ENCODE data around the gene SLC9A3. TPM values are rescaled to one million over a fixed set of nuclear protein-coding genes. Genes with fewer than 3 reads are reported as not detected.

SLC9A3 gene
- total RNA-seq, 1 donor, result 1.8 TPM

GRCh38 chr5:469752-470483 is 54.3 kb downstream of the SLC9A3 start:
- Histone ChIP-seq H3K4me3 (ENCODE audit: low read length) (no peak overlapping the region), H3K4me1 (ENCODE audit: insufficient read depth, low read length) (peaks cover 33% of the 10 kb centered on the region), H3K9me3 (ENCODE audit: low read depth, low read length) (no peaks in the 10 kb centered on the region), H3K27me3 (ENCODE audit: insufficient read depth, low read length) (peaks cover 2% of the 10 kb centered on the region)

GRCh38 chr5:468401-468800 is 55.8 kb downstream of the SLC9A3 start:
- Histone ChIP-seq H3K27me3 (ENCODE audit: insufficient read depth, low read length) (no peaks in the 10 kb centered on the region), H3K4me1 (ENCODE audit: insufficient read depth, low read length) (peaks cover 31% of the 10 kb centered on the region), H3K4me3 (ENCODE audit: low read length) (no peak overlapping the region), H3K9me3 (ENCODE audit: low read depth, low read length) (no peaks in the 10 kb centered on the region)

- no peaks in the 10 kb centered on the region for H3K9me3 ChIP-seq (ENCODE audit: low read depth, low read length)
Measured at GRCh38 chr5:466661-467310, 57.5 kb downstream of the SLC9A3 start.

GRCh38 chr5:465591-466403 is 58.5 kb downstream of the SLC9A3 start:
- no peaks in the 10 kb centered on the region for H3K9me3 ChIP-seq (ENCODE audit: low read depth, low read length)
- H3K4me1 ChIP-seq (ENCODE audit: insufficient read depth, low read length), result peaks cover 10% of the 10 kb centered on the region

More at GRCh38 chr5:466661-467310, 57.5 kb downstream of the SLC9A3 start:
- H3K27me3 ChIP-seq (ENCODE audit: insufficient read depth, low read length), result no peaks in the 10 kb centered on the region
- H3K4me3 ChIP-seq (ENCODE audit: low read length), result no peak overlapping the region
- peaks cover 20% of the 10 kb centered on the region for H3K4me1 ChIP-seq (ENCODE audit: insufficient read depth, low read length)

DNA sequence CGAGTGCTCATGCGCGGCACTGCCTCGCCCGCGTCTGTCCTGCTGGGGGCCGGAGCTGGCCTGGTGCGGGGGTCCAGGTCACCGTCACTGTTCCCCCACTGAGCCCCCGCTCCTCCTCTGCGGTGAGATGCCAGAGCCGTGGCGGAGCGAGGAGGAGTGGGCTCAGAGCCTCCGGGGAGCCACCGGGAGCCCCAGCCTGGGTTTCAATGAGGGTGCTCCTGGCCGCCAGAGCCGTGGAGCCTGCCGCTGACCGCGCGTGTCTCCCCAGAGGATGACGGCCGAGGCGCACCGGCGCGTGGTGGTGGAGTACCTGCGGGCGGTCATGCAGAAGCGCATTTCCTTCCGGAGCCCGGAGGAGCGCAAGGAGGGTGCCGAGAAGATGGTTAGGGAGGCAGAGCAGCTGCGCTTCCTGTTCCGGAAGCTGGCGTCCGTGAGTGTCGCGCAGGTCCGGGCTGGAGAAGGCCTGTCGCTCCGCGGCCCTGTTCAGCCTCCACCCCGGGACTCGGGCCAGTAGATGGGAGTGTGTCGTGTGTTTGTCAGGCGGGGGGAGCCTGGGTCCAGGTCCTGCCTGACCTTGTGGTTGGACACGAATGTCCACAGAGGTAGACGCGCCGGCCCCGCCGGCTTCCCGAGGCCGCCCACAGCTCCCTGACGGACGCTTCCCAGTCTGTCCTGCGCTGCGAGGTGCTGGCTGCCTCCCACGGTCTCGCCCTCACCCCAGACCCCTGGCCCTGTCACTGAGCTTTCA is 59.2 kb downstream of the SLC9A3 start:
- Histone ChIP-seq H3K27me3 (ENCODE audit: insufficient read depth, low read length) (no peaks in the 10 kb centered on the region), H3K4me1 (ENCODE audit: insufficient read depth, low read length) (peaks cover 10% of the 10 kb centered on the region), H3K9me3 (ENCODE audit: low read depth, low read length) (no peaks in the 10 kb centered on the region), H3K4me3 (ENCODE audit: low read length) (no peak overlapping the region)

More at GRCh38 chr5:465591-466403, 58.5 kb downstream of the SLC9A3 start:
- Histone ChIP-seq H3K4me3 (ENCODE audit: low read length) (no peak overlapping the region), H3K27me3 (ENCODE audit: insufficient read depth, low read length) (no peaks in the 10 kb centered on the region)

- no peaks in the 10 kb centered on the region for H3K27me3 ChIP-seq (ENCODE audit: insufficient read depth, low read length)
- H3K4me3 ChIP-seq (ENCODE audit: low read length), result no peak overlapping the region
- no peaks in the 10 kb centered on the region for H3K9me3 ChIP-seq (ENCODE audit: low read depth, low read length)
- H3K4me1 ChIP-seq (ENCODE audit: insufficient read depth, low read length), result peaks cover 10% of the 10 kb centered on the region
Measured at GRCh38 chr5:464446-464842, 59.8 kb downstream of the SLC9A3 start.

- Histone ChIP-seq H3K9me3 (ENCODE audit: low read depth, low read length) (no peaks in the 10 kb centered on the region), H3K27me3 (ENCODE audit: insufficient read depth, low read length) (no peaks in the 10 kb centered on the region), H3K4me3 (ENCODE audit: low read length) (no peak overlapping the region), H3K4me1 (ENCODE audit: insufficient read depth, low read length) (peaks cover 10% of the 10 kb centered on the region)
Measured at GRCh38 chr5:463952-464351, 60.3 kb downstream of the SLC9A3 start.

- Histone ChIP-seq H3K9me3 (ENCODE audit: low read depth, low read length) (no peaks in the 10 kb centered on the region), H3K27me3 (ENCODE audit: insufficient read depth, low read length) (no peaks in the 10 kb centered on the region), H3K4me3 (ENCODE audit: low read length) (no peak overlapping the region), H3K4me1 (ENCODE audit: insufficient read depth, low read length) (peaks cover 10% of the 10 kb centered on the region)
Measured at GRCh38 chr5:463301-463700, 60.9 kb downstream of the SLC9A3 start.

GRCh38 chr5:462051-462481 is 62.2 kb downstream of the SLC9A3 start:
- Histone ChIP-seq H3K27me3 (ENCODE audit: insufficient read depth, low read length) (no peaks in the 10 kb centered on the region), H3K4me1 (ENCODE audit: insufficient read depth, low read length) (peaks cover 10% of the 10 kb centered on the region), H3K4me3 (ENCODE audit: low read length) (no peak overlapping the region), H3K9me3 (ENCODE audit: low read depth, low read length) (no peaks in the 10 kb centered on the region)

DNA sequence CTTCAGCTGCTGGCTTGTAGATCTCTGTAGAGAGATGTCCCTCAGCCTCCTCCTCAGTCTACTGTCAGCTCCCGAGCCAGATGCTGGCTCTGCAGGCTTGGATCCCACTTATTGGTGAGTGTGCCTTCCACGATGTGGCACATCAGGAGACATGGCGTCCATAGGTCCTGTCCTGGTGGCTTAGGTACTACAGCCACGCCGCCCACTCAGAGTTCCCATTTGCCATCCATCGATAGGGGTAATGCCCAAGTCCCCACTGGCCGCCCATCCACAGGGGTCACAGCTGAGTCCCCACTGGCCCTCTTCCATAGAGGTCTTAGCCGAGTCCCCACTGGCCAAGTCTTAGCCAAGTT is 64.0 kb downstream of the SLC9A3 start:
- no peak overlapping the region for H3K4me3 ChIP-seq (ENCODE audit: low read length)

GRCh38 chr5:459562-460272 is 64.5 kb downstream of the SLC9A3 start:
- Histone ChIP-seq H3K9me3 (ENCODE audit: low read depth, low read length) (no peaks in the 10 kb centered on the region), H3K27me3 (ENCODE audit: insufficient read depth, low read length) (no peaks in the 10 kb centered on the region), H3K4me1 (ENCODE audit: insufficient read depth, low read length) (peaks cover 6% of the 10 kb centered on the region), H3K4me3 (ENCODE audit: low read length) (no peak overlapping the region)

More for the DNA sequence above, 64.0 kb downstream of the SLC9A3 start:
- Histone ChIP-seq H3K27me3 (ENCODE audit: insufficient read depth, low read length) (no peaks in the 10 kb centered on the region), H3K4me1 (ENCODE audit: insufficient read depth, low read length) (peaks cover 10% of the 10 kb centered on the region), H3K9me3 (ENCODE audit: low read depth, low read length) (no peaks in the 10 kb centered on the region)

GRCh38 chr5:458547-459353 is 65.5 kb downstream of the SLC9A3 start:
- Histone ChIP-seq H3K4me3 (ENCODE audit: low read length) (no peak overlapping the region), H3K4me1 (ENCODE audit: insufficient read depth, low read length) (no peaks in the 10 kb centered on the region), H3K27me3 (ENCODE audit: insufficient read depth, low read length) (no peaks in the 10 kb centered on the region), H3K9me3 (ENCODE audit: low read depth, low read length) (no peaks in the 10 kb centered on the region)

DNA sequence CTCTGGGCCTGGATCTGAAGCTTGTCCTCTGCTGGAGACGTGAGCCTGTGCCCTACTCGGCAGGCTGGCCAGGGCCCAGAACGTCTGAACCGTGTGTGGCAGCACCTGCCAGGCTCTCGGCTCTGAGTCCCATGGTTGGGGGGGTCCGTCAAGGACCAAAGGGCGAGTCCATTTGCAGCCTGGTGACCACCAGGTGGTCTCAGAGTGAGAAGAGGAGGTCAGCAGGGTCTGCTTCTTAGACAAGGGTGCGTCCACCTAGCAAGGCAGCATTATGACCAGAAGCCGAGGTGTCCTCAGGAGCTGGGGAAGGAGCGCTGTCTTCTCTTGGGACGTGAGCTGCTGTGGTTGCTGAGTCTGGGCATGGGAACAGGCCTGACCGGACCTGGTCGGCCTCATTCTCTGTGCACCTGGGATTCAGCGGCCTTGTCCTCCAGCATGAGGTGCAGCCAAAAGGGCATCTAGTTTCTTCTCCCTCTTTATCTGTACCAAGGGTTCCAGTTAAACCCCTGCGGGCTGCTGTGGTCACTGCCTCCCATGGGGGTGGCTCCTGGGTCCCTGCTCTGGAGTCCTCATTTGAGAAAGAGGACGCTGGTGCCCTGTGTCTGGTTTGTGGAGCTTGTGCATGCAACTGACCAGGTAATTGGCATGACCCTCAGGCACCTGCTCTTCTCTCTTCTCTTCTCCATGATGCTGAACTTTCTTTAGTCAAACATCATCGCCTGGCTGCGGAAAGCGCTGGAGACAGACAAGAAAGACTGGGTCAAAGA is 66.9 kb downstream of the SLC9A3 start:
- Histone ChIP-seq H3K4me1 (ENCODE audit: insufficient read depth, low read length) (no peaks in the 10 kb centered on the region), H3K4me3 (ENCODE audit: low read length) (no peak overlapping the region), H3K27me3 (ENCODE audit: insufficient read depth, low read length) (no peaks in the 10 kb centered on the region), H3K9me3 (ENCODE audit: low read depth, low read length) (peaks cover 1% of the 10 kb centered on the region)

Data from mononuclear cell (primary cell).